H1 (cell line): ENCODE measurements around the gene VPS52. TPM values are rescaled to one million over a fixed set of nuclear protein-coding genes. Genes with fewer than 3 reads are reported as not detected.
A peak's percentile ranks its signal among the peaks of the same experiment; 100 is the strongest.

ENCODE experiments used
- CTCF ChIA-PET: fragments of 300-600 bp; sonication (Branson Sonifier 250); formaldehyde crosslinking; loops from one replicate; lab custom pipeline; 2021; ENCODE audit not compliant: partially characterized antibody; lab: Charles Lee
- POLR2A ChIA-PET: fragments of 300-600 bp; sonication (Branson Sonifier 250); formaldehyde crosslinking; loops from one replicate; lab custom pipeline; 2021; ENCODE audit warnings: inconsistent platforms; ENCODE audit not compliant: partially characterized antibody; lab: Charles Lee
- DNase-seq, 2 experiments: peaks; one replicate each; pipeline versions ENCODE4 v3.0.0 to v3.0.0-alpha.2; 2010 to 2022; ENCODE audit warnings: low spot score in 2 of 2, low read depth in 1 of 2, mixed read lengths in 1 of 2
- FAIRE-seq: peaks from 2 replicates; lab custom pipeline; 2011; peaks lifted over from hg19 to GRCh38; lab: Jason Lieb, UNC
- H2AFZ ChIP-seq: 2 replicates; pipeline ENCODE4 v1.8.1; 2012; ENCODE audit warnings: low read length, inconsistent platforms
- H2AK5ac ChIP-seq: 2 replicates; pipeline ENCODE4 v1.6.1; 2013; ENCODE audit warnings: low read depth, low read length
- H2BK120ac ChIP-seq: replicated peaks from 2 replicates; pipeline ENCODE3; 2013; ENCODE audit warnings: low read depth, low read length, inconsistent platforms
- H2BK12ac ChIP-seq: 2 replicates; pipeline ENCODE4 v1.6.1; 2013; ENCODE audit warnings: low read depth, low read length
- H2BK15ac ChIP-seq: 2 replicates; pipeline ENCODE4 v1.6.1; 2013; ENCODE audit warnings: low read length
- H2BK20ac ChIP-seq: 2 replicates; pipeline ENCODE4 v1.6.1; 2013; ENCODE audit warnings: low read length
- H2BK5ac ChIP-seq: 2 replicates; pipeline ENCODE4 v1.6.1; 2013; ENCODE audit warnings: low read depth, low read length
- H3K14ac ChIP-seq: 2 replicates; pipeline ENCODE4 v1.6.1; 2013; ENCODE audit warnings: inconsistent platforms; ENCODE audit not compliant: insufficient read length
- H3K18ac ChIP-seq: 2 replicates; pipeline ENCODE4 v1.6.1; 2013; ENCODE audit warnings: low read length; ENCODE audit errors: extremely low read depth
- H3K23ac ChIP-seq: 2 replicates; pipeline ENCODE4 v1.6.1; 2013; ENCODE audit warnings: inconsistent platforms; ENCODE audit not compliant: insufficient read length
- H3K23me2 ChIP-seq: 2 replicates; pipeline ENCODE4 v1.6.1; 2013; ENCODE audit warnings: low read depth, low read length
- H3K27ac ChIP-seq: 2 replicates; pipeline ENCODE4 v1.6.1; 2011; ENCODE audit warnings: low read depth, low read length, inconsistent platforms
- H3K27me3 ChIP-seq, 4 experiments: replicated peaks in 1 of 4; 1 replicate in 1 of 4; 2 replicates in 3 of 4; pipeline versions ENCODE4 v1.6.1 to v1.8.1; 2011 to 2013; ENCODE audit warnings: low read length in 3 of 4, mild to moderate bottlenecking in 3 of 4, inconsistent platforms in 2 of 4, mixed read lengths in 2 of 4, moderate library complexity in 1 of 4; ENCODE audit not compliant: control insufficient read depth in 3 of 4, insufficient read depth in 3 of 4; ENCODE audit errors: extremely low read depth in 1 of 4
- H3K36me3 ChIP-seq, 4 experiments: 2 replicates each; pipeline versions ENCODE4 v1.6.1 to v1.8.1; 2011 to 2013; ENCODE audit warnings: mild to moderate bottlenecking in 4 of 4, low read length in 3 of 4, moderate library complexity in 2 of 4, control low read depth in 1 of 4, inconsistent platforms in 1 of 4; ENCODE audit not compliant: insufficient read depth in 4 of 4, control insufficient read depth in 2 of 4
- H3K4ac ChIP-seq: replicated peaks from 2 replicates; pipeline ENCODE3; 2013; ENCODE audit warnings: low read length, low read depth, mixed read lengths, inconsistent platforms; ENCODE audit not compliant: insufficient read length
- H3K4me1 ChIP-seq, 4 experiments: replicated peaks in 1 of 4; 1 replicate in 1 of 4; 2 replicates in 3 of 4; pipeline versions ENCODE4 v1.6.1 to v1.8.1; 2011 to 2013; ENCODE audit warnings: low read length in 3 of 4, inconsistent platforms in 2 of 4, mixed read lengths in 1 of 4; ENCODE audit not compliant: insufficient read depth in 4 of 4, control insufficient read depth in 3 of 4
- H3K4me2 ChIP-seq, 2 experiments: 2 replicates each; pipeline versions ENCODE4 v1.6.1 to v1.8.1; 2011 to 2013; ENCODE audit warnings: low read depth in 2 of 2, low read length in 2 of 2, control low read depth in 1 of 2, inconsistent platforms in 1 of 2, mild to moderate bottlenecking in 1 of 2; ENCODE audit not compliant: insufficient read depth in 1 of 2
- H3K4me3 ChIP-seq, 4 experiments: fragments of 200-600, 300-600 bp in 1 of 4; sonication (generic), shearing (Covaris generic), sonication (Bioruptor Twin) in 1 of 4; 2 replicates each; pipeline versions ENCODE4 v1.5.1 to v1.8.1; 2011 to 2016; ENCODE audit warnings: low read length in 4 of 4, low read depth in 3 of 4, control low read depth in 2 of 4, inconsistent platforms in 2 of 4, mild to moderate bottlenecking in 2 of 4, mixed read lengths in 1 of 4, moderate library complexity in 1 of 4; ENCODE audit not compliant: insufficient read depth in 2 of 4; ENCODE audit errors: extremely low read depth in 1 of 4
- H3K56ac ChIP-seq: replicated peaks from 2 replicates; pipeline ENCODE3; 2013; ENCODE audit warnings: low read depth, mild to moderate bottlenecking, mixed read lengths, low read length, inconsistent platforms; ENCODE audit not compliant: insufficient read length
- H3K79me1 ChIP-seq: 2 replicates; pipeline ENCODE4 v1.6.1; 2013; ENCODE audit warnings: low read depth, low read length, control low read depth
- H3K79me2 ChIP-seq, 2 experiments: 2 replicates each; pipeline versions ENCODE4 v1.6.1 to v1.8.1; 2012 to 2013; ENCODE audit warnings: low read length in 2 of 2, mild to moderate bottlenecking in 2 of 2, inconsistent platforms in 1 of 2; ENCODE audit not compliant: insufficient read depth in 2 of 2, control insufficient read depth in 1 of 2
- H3K9ac ChIP-seq, 4 experiments: replicated peaks in 1 of 4; 1 replicate in 1 of 4; 2 replicates in 3 of 4; pipeline versions ENCODE4 v1.6.1 to v1.8.1; 2011 to 2013; ENCODE audit warnings: low read depth in 3 of 4, low read length in 3 of 4, control low read depth in 2 of 4, mild to moderate bottlenecking in 2 of 4, moderate library complexity in 2 of 4, inconsistent platforms in 1 of 4; ENCODE audit errors: extremely low read depth in 1 of 4
- H3K9me3 ChIP-seq, 2 experiments: 2 replicates each; pipeline versions ENCODE4 v1.6.1 to v1.8.1; 2012 to 2013; ENCODE audit warnings: mild to moderate bottlenecking in 2 of 2, moderate library complexity in 2 of 2, control low read depth in 1 of 2, inconsistent platforms in 1 of 2, low read depth in 1 of 2, low read length in 1 of 2, mixed read lengths in 1 of 2; ENCODE audit not compliant: insufficient read depth in 2 of 2
- H4K20me1 ChIP-seq, 2 experiments: replicated peaks in 1 of 2; 2 replicates each; pipeline versions ENCODE3 to v1.8.1; 2011 to 2013; ENCODE audit warnings: inconsistent platforms in 2 of 2, low read length in 2 of 2, mild to moderate bottlenecking in 1 of 2; ENCODE audit not compliant: insufficient read depth in 2 of 2, control insufficient read depth in 1 of 2
- H4K5ac ChIP-seq: 2 replicates; pipeline ENCODE4 v1.6.1; 2013; ENCODE audit warnings: low read length, low read depth, mixed read lengths, inconsistent platforms; ENCODE audit not compliant: insufficient read length
- H4K8ac ChIP-seq: 2 replicates; pipeline ENCODE4 v1.8.0; 2013; ENCODE audit warnings: mild to moderate bottlenecking, moderate library complexity, low read length, inconsistent platforms; ENCODE audit not compliant: insufficient read depth; ENCODE audit errors: extremely low read depth
- H4K91ac ChIP-seq: replicated peaks from 2 replicates; pipeline ENCODE3; 2013; ENCODE audit warnings: low read length, mixed read lengths, inconsistent platforms; ENCODE audit not compliant: insufficient read length
- GTF2F1 ChIP-seq: IDR thresholded peaks from 2 replicates; pipeline ENCODE4 v1.6.1; 2012; ENCODE audit warnings: low read depth, low read length, improper control_type of control experiment, borderline replicate concordance
- PHF8 ChIP-seq: fragments of 200-600 bp; sonication (generic); conservative IDR thresholded peaks from 2 replicates; pipeline ENCODE4 v1.7.1; 2012; ENCODE audit warnings: low read depth, mild to moderate bottlenecking, inconsistent platforms, low read length, moderate library complexity
- POLR2A ChIP-seq, 2 experiments: IDR thresholded peaks; 1 replicate in 1 of 2; 2 replicates in 1 of 2; pipeline ENCODE4 v1.6.1; 2011; ENCODE audit warnings: low read depth in 2 of 2, low read length in 2 of 2, mild to moderate bottlenecking in 2 of 2; ENCODE audit errors: control extremely low read depth in 1 of 2
- POLR2AphosphoS5 ChIP-seq: IDR thresholded peaks from 2 replicates; pipeline ENCODE4 v1.6.1; 2011; ENCODE audit warnings: low read depth, low read length
- SIN3A ChIP-seq, 2 experiments: IDR thresholded peaks in 1 of 2; conservative IDR thresholded peaks in 1 of 2; 2 replicates each; pipeline ENCODE4 v1.6.1; 2011 to 2012; ENCODE audit warnings: low read length in 2 of 2, improper control_type of control experiment in 1 of 2, low read depth in 1 of 2, mild to moderate bottlenecking in 1 of 2
- SP4 ChIP-seq: IDR thresholded peaks from 2 replicates; pipeline ENCODE4 v1.6.1; 2012; ENCODE audit warnings: low read length, inconsistent platforms
- TAF1 ChIP-seq: IDR thresholded peaks from 2 replicates; pipeline ENCODE4 v1.6.1; 2011; ENCODE audit warnings: mild to moderate bottlenecking, low read depth, low read length
- TBP ChIP-seq: IDR thresholded peaks from 2 replicates; pipeline ENCODE4 v1.6.1; 2011; ENCODE audit warnings: low read depth, low read length, improper control_type of control experiment
- TEAD4 ChIP-seq: IDR thresholded peaks from 2 replicates; pipeline ENCODE4 v1.6.1; 2012; ENCODE audit warnings: low read depth, low read length, inconsistent platforms, mixed read lengths
- YY1 ChIP-seq: IDR thresholded peaks from 2 replicates; pipeline ENCODE4 v1.6.1; 2011; ENCODE audit warnings: low read depth, mild to moderate bottlenecking, low read length
- WGBS, 2 experiments: shearing (Covaris generic) in 1 of 2; methylation state at CpG; one replicate each; pipeline versions ENCODE4 v1.1.6 to v1.1.7; 2013 to 2015; ENCODE audit warnings: low lambda C conversion rate in 2 of 2, mixed read lengths in 2 of 2, inconsistent platforms in 1 of 2, low coverage in 1 of 2, missing lambda C conversion rate in 1 of 2; ENCODE audit not compliant: insufficient replicate concordance in 2 of 2, insufficient coverage in 1 of 2, insufficient read length in 1 of 2; ENCODE audit errors: extremely low coverage in 1 of 2, missing lambda C conversion rate in 1 of 2; 5-methylcytosine and 5-hydroxymethylcytosine counted together
- polyA plus RNA-seq, 7 experiments: library from polyadenylated mRNA; depleted of rRNA in 3 of 7; stranded (reverse) in 5 of 7; unstranded in 2 of 7; fragments of >200 nt in 5 of 7; fragments of 200-250 nt in 2 of 7; gene quantifications; 1 replicate in 5 of 7; 2 replicates in 1 of 7; 4 replicates in 1 of 7; pipeline versions ENCODE4 v1.2.1 to v1.2.3, GENCODE V29; 2011 to 2013; ENCODE audit warnings: missing spikeins in 2 of 7, mixed read lengths in 2 of 7
- total RNA-seq: library from RNA; stranded (reverse); fragmentation: NEBNext Ultra II Directional; extraction: Animal tissue kit (Norgen Biotek cat#: 25700); gene quantifications from 2 replicates; pipeline ENCODE4 v1.2.1, GENCODE V29; 2021
- TF ChIP-seq, protein P1 (sequence below): IDR thresholded peaks from 2 replicates; pipeline ENCODE4 v1.6.1; 2012; ENCODE audit warnings: inconsistent platforms

The VPS52 gene
- total and polyA plus RNA-seq, 2 of the 8 experiments (the other 6 are each of a cell fraction or from before 2014, with no cell fraction given): 36.5 to 86.3 TPM

DNA sequence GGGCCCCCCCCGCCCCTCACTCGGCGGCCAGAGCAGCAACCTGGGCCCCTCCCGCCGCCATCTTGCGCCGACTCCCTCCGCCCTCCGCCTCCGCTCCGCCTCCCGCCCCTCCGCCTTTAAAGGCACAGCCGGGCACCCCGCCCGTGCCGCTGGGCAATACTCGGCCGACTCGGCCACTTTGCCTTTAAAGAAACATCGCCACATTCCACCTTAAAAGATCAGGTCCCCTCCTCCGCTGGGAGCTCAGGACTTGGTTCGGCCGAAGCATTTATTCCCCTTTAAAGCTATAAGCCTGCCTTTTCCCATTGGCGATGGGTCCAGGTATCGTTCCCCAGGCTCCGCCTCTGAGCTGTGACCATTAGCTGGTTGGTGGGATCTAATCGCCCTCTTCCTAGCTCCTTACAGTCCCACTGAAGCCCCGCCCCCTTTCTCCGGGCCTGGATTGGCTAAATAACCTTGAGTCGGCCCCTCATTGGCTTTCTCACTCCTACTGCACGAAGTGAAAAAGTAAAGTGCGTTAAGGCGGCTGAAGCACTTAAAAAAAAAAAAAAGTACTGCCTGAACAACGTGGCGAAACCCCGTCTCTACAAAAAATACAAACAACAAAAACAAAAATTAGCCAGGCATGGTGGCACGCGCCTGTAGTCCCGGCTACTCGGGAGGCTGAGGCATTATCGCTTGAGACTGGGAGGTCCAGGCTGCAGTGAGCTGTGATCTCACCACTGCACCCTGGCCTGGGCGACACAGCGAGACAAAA is 46.2 kb upstream of the VPS52 start, which contains the start of gene ZBTB22:
Gene ZBTB22, minus strand, starts transcription at position 76 of the 757 bp plus-strand sequence. CDS start 828 bp downstream, outside the sequence.
- Histone ChIP-seq H3K79me2 (peaks cover 0 to 32% of the 10 kb centered on the region in 2 experiments; a peak in 3 of 4 replicates), H2BK120ac (no peak within 1 kb of the TSS)
- TF ChIP-seq PHF8: peak; percentile 53
- no peak for TF ChIP-seq GTF2F1
- TF ChIP-seq, protein P1, sequence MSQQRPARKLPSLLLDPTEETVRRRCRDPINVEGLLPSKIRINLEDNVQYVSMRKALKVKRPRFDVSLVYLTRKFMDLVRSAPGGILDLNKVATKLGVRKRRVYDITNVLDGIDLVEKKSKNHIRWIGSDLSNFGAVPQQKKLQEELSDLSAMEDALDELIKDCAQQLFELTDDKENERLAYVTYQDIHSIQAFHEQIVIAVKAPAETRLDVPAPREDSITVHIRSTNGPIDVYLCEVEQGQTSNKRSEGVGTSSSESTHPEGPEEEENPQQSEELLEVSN: no peak
- TF ChIP-seq TAF1: peak; percentile 62; the same call in 1 of the 2 replicates
- peak; percentile 53; the same call in 1 of the 2 replicates for TF ChIP-seq POLR2AphosphoS5
- peak; percentile 58; the same call in 1 of the 2 replicates for TF ChIP-seq TEAD4
- TF ChIP-seq SP4: peak; percentile 59; the same call in 1 of the 2 replicates
- TF ChIP-seq SIN3A (conservative IDR thresholded peaks at IDR 0.05 in 1 of 2, IDR thresholded peaks at IDR 0.05 in 1 of 2; ENCODE audit: low read depth in 1 of 2, low read length in 2 of 2): no peak
- TF ChIP-seq TBP: peak; percentile 53; the same call in 1 of the 2 replicates
- TF ChIP-seq YY1: peak; percentile 88
- peak in 1 of 2 experiments; percentile 70; a peak in 2 of 3 replicates for TF ChIP-seq POLR2A (IDR thresholded peaks at IDR 0.05; ENCODE audit: control extremely low read depth in 1 of 2, low read depth in 2 of 2, low read length in 2 of 2)

More for the DNA sequence above, 46.2 kb upstream of the VPS52 start, which contains the start of gene ZBTB22:
- peaks cover 29% of the 10 kb centered on the region for H3K23me2 ChIP-seq
- no peak within 1 kb of the TSS for H3K4ac ChIP-seq
- peak within 1 kb of the TSS; percentile 83 for H3K27ac ChIP-seq
- H2BK5ac ChIP-seq: peak within 1 kb of the TSS; percentile 64
- ChIA-PET CTCF (interaction anchor here (0.6 to 2.7 kb wide), 10 partner anchors 11 to 385 kb away, joined by 3 to 8 read pairs (median 3); partner anchors contain the start of genes CUTA and RGL2), POLR2A (interaction anchor here (0.6 to 3.5 kb wide), 27 partner anchors 9 to 345 kb away, joined by 3 to 25 read pairs (median 4); partner anchors contain the start of genes B3GALT4, RGL2, RPS18 and SYNGAP1)
- H2BK12ac ChIP-seq: 0 out of 2 replicates have a peak within 1 kb of the TSS, but pooled peaks have one; percentile 52
- no peak within 1 kb of the TSS for H3K23ac ChIP-seq
- H3K4me1 ChIP-seq: peaks cover 0 to 34% (median 22%) of the 10 kb centered on the region in 4 experiments; a peak in 6 of 7 replicates
- peaks cover 7% of the 10 kb centered on the region; the same call in 1 of the 2 replicates for H3K79me1 ChIP-seq
- H3K4me3 ChIP-seq: peak within 1 kb of the TSS; percentile 67 to 89 (median 78)
- 0 out of 2 replicates have a peak within 1 kb of the TSS, but pooled peaks have one; percentile 33 for H2AFZ ChIP-seq
- peak; percentile 95 to 96 for DNase-seq
- no peak within 1 kb of the TSS for H3K18ac ChIP-seq
- H4K20me1 ChIP-seq: peaks cover 2 to 5% of the 10 kb centered on the region in 2 experiments
- peaks cover 10 to 31% (median 21%) of the 10 kb centered on the region in 4 experiments; a peak in 7 of 8 replicates for H3K36me3 ChIP-seq
- H3K27me3 ChIP-seq: no peaks in the 10 kb centered on the region
- H4K91ac ChIP-seq: no peak within 1 kb of the TSS
- no peak within 1 kb of the TSS for H2AK5ac ChIP-seq
- FAIRE-seq: no peak
- no peak within 1 kb of the TSS for H3K14ac ChIP-seq
- 2% methylated on average over 28 of the region's 44 CpGs; no CpG with 5 or more reads in 1 of the 2 experiments for WGBS, 2 experiments
- H2BK20ac ChIP-seq: no peak within 1 kb of the TSS
- no peaks in the 10 kb centered on the region; a peak in 1 of 4 replicates for H3K9me3 ChIP-seq
- H3K4me2 ChIP-seq: peak within 1 kb of the TSS; percentile 65 to 68
- no peak within 1 kb of the TSS for H4K8ac ChIP-seq
- no peak within 1 kb of the TSS for H2BK15ac ChIP-seq
- H3K56ac ChIP-seq: no peak within 1 kb of the TSS
- peak within 1 kb of the TSS in 3 of 4 experiments; percentile 69 to 79 (median 69); a peak in 6 of 7 replicates for H3K9ac ChIP-seq
- peak within 1 kb of the TSS; percentile 17 for H4K5ac ChIP-seq
